ENCODE measurements around the gene PRKCZ. TPM values are rescaled to one million over a fixed set of nuclear protein-coding genes. Genes with fewer than 3 reads are reported as not detected.
A peak's percentile ranks its signal among the peaks of the same experiment; 100 is the strongest.

PRKCZ gene
- total RNA-seq, 1 experiment from 2014 or later: 96.8 TPM

DNA sequence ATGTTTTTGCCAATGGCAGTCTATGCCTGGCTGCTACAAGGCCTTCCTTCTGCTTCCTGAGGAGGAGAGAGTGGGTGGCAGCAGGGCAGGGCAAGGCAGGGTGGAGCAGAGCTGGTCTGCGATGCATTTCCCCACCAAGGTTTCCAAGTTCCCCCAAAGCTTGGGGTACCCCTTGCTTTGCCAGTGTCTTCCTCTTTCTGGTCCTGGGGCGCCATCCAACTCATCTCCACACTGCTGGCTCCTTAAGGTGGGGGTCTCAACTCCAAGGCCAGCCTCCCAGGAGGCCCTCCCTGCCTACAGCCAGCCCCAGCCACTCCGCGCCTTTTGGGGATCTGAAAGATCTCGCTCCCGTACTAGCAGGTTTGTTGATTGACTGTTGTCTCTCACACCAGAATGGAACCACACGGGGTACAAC, 174.0 kb downstream of the PRKCZ start:
- in situ Hi-C loops (cut with HindIII; ENCODE audit: low sequenced_read_pairs): no loop called here
- no peak for DNase-seq (ENCODE audit: low spot score)

GRCh38 chr1:2224631-2225428, 174.6 kb downstream of the PRKCZ start:
- DNase-seq (ENCODE audit: low spot score): no peak
- in situ Hi-C loops (cut with HindIII; ENCODE audit: low sequenced_read_pairs): no loop called here

- in situ Hi-C loops (cut with HindIII; ENCODE audit: low sequenced_read_pairs): no loop called here
- DNase-seq (ENCODE audit: low spot score): peak; percentile 8
Observed at GRCh38 chr1:2226525-2227345, 176.5 kb downstream of the PRKCZ start.

DNA sequence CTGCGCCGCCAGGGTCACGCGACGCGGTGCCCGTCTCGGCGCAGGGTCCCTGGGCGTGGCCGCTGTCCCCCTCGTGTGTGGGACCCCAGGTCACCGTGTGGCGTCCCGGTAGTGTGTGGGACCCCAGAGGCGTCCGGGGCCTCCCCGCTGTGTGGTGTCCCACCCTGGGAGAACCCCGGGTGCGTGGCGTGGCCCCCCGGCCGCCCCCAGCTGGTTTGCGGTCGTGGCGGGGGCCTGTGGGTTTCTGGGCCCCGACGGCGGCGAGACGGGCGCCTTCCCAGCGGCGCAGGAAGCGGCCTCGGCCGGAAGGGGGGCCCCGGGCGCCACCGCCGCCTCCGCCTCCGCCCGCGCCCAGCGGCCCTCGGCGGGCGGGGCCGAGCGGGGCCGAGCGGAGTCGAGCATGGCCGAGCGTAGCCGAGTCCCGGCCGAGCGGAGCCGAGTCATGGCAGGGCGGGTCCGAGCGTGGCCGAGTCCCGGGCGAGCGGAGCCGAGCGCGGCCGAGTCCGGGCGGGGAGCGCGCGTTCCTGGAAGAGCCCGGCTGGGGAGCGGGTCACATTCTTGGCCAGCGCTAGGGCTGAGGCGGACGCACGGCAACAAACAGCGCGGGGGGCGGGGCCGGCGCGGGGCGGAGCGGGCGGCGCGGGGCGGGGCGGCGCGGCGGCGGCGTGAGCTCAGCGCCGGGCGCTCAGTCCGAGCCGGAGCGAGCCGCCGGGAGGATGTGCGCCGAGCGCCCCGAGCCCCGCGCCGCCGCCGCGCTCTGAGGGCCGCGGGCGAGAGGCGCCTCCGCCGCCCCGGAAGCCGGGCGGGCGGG, 177.3 kb downstream of the PRKCZ start:
- DNase-seq (ENCODE audit: low spot score): peak; percentile 96
- in situ Hi-C loops (cut with HindIII; ENCODE audit: low sequenced_read_pairs): no loop called here

- in situ Hi-C loops (cut with HindIII; ENCODE audit: low sequenced_read_pairs): no loop called here
- DNase-seq (ENCODE audit: low spot score): no peak
Observed at GRCh38 chr1:2228157-2228594, 178.0 kb downstream of the PRKCZ start, which contains the start of gene SKI. Gene SKI (plus strand): TSS chr1:2228319. CDS start chr1:2228767, 448 bp downstream.

DNA sequence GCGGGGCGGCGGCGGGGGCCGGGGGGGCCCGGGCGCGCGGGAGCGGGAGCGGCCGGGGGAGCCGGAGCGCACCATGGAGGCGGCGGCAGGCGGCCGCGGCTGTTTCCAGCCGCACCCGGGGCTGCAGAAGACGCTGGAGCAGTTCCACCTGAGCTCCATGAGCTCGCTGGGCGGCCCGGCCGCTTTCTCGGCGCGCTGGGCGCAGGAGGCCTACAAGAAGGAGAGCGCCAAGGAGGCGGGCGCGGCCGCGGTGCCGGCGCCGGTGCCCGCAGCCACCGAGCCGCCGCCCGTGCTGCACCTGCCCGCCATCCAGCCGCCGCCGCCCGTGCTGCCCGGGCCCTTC, 178.5 kb downstream of the PRKCZ start:
- no peak for DNase-seq (ENCODE audit: low spot score)
- in situ Hi-C loops (cut with HindIII; ENCODE audit: low sequenced_read_pairs): no loop called here

GRCh38 chr1:2229037-2229864, 179.0 kb downstream of the PRKCZ start:
- in situ Hi-C loops (cut with HindIII; ENCODE audit: low sequenced_read_pairs): no loop called here
- DNase-seq (ENCODE audit: low spot score): peak; percentile 83

- in situ Hi-C loops (cut with HindIII; ENCODE audit: low sequenced_read_pairs): no loop called here
- DNase-seq (ENCODE audit: low spot score): peak; percentile 43
Observed at GRCh38 chr1:2229911-2230731, 179.9 kb downstream of the PRKCZ start.

GRCh38 chr1:2230781-2231531, 180.7 kb downstream of the PRKCZ start:
- DNase-seq (ENCODE audit: low spot score): peak; percentile 36
- in situ Hi-C loops (cut with HindIII; ENCODE audit: low sequenced_read_pairs): no loop called here

DNA sequence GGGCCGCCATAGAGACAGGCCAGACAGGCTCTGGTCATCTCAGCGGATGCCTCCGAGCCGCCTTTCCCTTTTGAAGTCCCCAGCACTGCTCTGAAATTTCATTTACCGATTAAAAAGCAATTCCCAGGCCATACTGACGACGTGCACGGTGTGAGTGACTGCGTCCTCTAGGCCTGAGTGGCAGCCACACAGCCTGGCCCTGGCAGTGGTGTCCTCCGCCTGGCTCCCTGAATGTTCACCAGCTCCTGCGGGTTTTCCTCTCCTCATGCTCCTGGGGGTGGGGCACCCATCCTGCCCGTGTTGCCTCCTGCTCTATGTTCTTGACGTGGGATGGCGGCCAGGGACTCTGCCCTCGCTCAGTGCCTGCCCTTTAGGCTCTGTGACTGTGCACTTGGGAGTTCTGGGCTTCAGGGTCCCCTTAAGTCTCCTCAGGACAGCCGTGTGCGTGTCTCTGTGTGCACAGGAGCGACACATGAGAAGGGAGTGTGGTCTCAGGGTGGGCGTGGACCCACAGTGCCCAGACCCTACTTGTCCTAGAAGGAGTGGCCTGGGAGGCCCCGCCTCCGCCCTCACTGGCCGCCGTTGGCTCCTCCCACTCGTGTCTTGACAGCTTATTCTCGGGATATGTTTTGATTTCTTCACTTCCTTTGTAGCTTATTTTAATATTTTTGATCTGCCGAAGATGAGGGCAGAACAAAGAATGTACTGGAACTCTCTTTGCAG, 181.5 kb downstream of the PRKCZ start:
- in situ Hi-C loops (cut with HindIII; ENCODE audit: low sequenced_read_pairs): no loop called here

GRCh38 chr1:2232255-2232915, 182.2 kb downstream of the PRKCZ start:
- no peak for DNase-seq (ENCODE audit: low spot score)

More for the DNA sequence above, 181.5 kb downstream of the PRKCZ start:
- peak; percentile 66 for DNase-seq (ENCODE audit: low spot score)

GRCh38 chr1:2232916-2233438, 182.8 kb downstream of the PRKCZ start:
- in situ Hi-C loops (cut with HindIII; ENCODE audit: low sequenced_read_pairs): no loop called here
- DNase-seq (ENCODE audit: low spot score): no peak

More at GRCh38 chr1:2232255-2232915, 182.2 kb downstream of the PRKCZ start:
- in situ Hi-C loops (cut with HindIII; ENCODE audit: low sequenced_read_pairs): no loop called here

DNA sequence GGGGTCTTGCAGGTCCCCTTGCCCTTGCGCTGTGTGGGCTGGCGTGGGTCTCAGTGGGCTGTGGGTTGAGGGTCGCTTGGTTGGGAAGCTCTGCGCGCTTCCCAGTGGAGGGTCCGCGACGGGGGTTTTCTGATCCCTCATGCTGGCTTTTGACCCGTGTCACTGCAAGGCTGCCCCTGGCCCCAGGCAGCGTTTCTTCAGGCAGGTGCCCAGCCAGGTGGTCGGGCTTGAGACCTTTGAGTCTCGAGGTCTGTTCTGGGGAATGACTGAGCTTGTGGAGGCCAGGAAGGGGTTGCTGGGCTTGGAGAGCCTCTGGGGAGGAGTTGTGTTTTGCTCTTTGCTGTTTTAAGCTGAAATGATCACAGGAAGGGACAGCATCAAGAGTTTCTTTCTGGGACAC, 183.3 kb downstream of the PRKCZ start:
- in situ Hi-C loops (cut with HindIII; ENCODE audit: low sequenced_read_pairs): no loop called here
- DNase-seq (ENCODE audit: low spot score): no peak

GRCh38 chr1:2233997-2234761, 184.0 kb downstream of the PRKCZ start:
- in situ Hi-C loops (cut with HindIII; ENCODE audit: low sequenced_read_pairs): no loop called here
- peak; percentile 52 for DNase-seq (ENCODE audit: low spot score)

GRCh38 chr1:2234762-2235113, 184.5 kb downstream of the PRKCZ start:
- no peak for DNase-seq (ENCODE audit: low spot score)
- in situ Hi-C loops (cut with HindIII; ENCODE audit: low sequenced_read_pairs): no loop called here
